GM21737 (cell line): ENCODE results near the gene ANK2.
A peak's percentile ranks its signal among the peaks of the same experiment; 100 is the strongest.

ENCODE experiments used
- ATAC-seq: cut with Tn5 transposase; IDR thresholded peaks from one replicate; pipeline ENCODE4 v1.9.1; 2021; ENCODE audit warnings: mild to moderate bottlenecking, moderate library complexity; ENCODE audit not compliant: unreplicated experiment

Gene ANK2

GRCh38 chr4:113383111-113383785 lies 333.8 kb downstream of the ANK2 start:
- ATAC-seq = no peak

DNA sequence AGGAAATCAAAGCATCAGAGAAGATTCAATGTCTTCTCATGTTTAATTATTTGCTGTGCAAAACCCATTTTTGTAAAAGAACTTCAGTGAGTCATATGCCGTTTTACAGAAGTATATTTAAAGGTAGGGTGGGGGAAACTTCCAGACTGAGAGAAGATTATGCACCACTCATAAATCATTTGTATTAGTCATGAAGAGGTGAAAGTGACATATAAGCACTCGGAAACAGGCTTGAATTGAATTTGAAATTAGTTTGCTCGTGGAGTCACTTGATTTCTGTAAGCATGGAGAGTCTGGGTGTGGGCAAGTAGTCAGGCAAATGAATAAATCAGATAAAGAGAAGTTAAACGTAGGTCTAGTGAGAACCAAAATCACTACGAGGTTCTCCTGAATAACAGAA lies 335.1 kb downstream of the ANK2 start:
- ATAC-seq = no peak

DNA sequence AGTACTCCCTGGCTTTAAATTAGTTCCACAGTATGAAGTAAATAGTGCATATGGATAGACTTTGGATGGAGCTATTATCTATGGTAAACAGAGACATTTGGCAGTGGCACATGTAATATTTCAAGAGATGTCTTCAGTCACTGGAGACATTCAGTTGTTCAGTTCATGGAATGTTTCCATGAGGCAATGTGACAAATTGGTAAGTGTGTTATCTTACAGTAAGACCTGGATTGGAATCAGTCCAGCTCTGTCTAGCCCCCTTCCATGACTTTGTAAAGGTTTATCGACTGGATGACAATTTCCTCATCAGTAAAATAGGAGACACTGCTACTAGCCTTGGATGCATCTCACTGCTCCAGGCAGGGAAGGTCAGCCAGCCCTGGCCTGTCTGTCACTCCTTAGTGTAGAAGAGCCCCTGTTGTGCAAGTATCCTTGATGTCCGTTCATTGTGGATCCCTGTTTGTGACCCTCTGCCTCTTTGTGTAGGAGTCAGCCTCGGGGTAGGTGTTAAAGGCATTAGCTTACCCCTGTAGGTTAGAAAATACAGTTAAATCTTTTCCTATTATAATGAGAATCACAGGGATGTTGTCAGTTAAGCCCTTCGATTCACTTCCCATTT lies 335.9 kb downstream of the ANK2 start:
- no peak for ATAC-seq

DNA sequence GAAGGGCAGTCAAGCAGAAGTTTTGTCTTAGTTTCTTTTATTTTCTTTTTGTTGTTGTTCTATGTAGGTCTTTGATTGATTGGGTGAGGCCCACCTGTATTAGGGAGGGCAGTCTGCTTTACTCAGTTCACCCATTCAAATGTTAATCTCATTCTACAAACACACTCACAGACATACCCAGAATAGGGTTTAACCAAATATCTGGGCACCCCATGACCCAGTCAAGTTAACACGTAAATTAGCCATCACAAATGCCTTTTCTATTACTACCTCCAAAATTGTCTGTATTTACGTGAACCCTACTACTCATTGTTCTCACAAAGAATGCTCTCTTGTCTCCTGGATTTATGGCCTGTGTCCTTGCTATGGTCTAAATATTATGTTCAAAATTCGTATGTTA lies 339.7 kb downstream of the ANK2 start:
- no peak for ATAC-seq

DNA sequence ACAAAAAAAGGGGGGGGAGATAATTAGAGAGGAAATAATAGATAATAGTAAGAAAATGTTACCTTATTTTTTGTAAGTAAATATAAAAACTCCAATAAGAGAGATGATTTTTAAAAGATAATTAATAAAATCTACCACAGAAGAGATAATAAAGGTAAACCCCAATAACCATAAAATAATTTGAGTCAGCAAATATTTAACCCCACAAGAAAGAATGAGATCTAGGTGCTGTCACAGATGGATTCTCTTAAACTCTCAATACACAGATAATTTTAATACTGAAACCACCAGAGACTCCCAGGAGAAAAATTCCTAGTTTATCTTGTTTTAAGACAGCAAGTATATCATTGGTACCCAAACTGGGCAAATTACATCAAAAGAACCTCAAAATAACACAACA lies 341.4 kb downstream of the ANK2 start:
- ATAC-seq = no peak

- no peak for ATAC-seq
Measured at GRCh38 chr4:113394108-113394729, 344.8 kb downstream of the ANK2 start.

DNA sequence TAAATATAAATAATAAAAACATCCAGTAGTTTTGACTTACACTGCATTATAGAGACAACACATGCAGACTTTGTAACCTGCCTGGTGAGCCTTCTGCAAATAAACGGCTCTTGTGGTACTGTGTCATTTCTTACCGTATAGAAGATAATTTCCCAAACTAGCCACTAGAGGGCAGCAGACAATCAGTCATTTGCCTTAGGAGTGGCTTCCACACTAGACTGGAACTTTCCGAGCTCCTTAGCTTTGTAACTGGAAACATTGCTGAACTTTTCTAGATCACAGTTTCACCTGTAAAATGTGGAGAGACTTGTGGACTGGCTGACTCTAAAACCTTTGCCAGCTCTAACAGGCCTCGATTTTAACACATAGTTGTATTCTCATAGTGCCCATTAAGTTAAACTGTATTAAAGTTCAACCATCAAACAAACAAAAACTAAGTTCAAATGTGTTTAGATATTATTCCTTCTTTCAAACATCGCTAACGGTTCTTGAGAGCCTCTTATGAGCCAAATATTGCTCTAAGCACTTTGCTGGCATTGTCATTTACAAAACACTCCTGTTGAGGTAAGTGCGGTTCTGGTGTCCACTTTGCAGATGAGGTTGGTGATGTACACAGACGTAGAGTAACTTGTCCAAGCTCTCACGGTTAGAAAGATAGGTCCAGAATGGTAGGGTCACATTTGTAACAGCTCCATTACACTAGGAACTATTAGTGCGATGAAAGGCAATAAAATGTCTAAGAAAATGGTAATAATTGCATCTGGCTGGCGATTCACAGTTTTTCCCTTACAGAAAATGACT lies 345.5 kb downstream of the ANK2 start:
- ATAC-seq = peak; percentile 97

DNA sequence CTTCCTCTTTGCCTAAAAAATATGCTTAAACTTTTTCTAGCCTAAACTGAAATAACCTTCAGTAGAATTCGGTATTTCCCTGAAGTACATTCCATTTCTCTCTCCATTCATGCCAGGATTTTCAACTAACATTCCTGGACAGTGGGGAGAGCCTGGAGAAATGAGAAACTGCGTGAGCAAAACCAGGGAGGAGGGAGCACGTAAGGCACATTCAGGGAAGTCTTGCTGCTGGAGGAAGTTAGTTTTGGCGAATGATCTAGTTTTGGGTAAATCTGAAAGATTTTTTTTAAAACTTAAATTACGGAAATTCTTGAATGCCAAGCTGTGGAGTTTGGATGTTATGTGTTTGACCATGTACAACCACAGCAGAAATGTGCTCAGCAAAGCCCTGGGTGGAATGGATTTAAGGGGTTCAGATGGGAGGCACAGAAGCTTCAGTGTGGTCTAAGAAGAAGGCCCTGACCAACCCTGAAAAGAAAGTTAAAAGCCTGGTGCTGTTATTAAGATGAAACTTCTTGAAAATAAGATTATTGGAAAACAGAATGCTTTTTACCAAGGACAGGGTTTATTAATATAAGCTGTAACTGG lies 347.8 kb downstream of the ANK2 start:
- no peak for ATAC-seq

- ATAC-seq = no peak
Measured at GRCh38 chr4:113398441-113399143, 349.1 kb downstream of the ANK2 start.

- no peak for ATAC-seq
Measured at GRCh38 chr4:113404167-113404571, 354.7 kb downstream of the ANK2 start.

DNA sequence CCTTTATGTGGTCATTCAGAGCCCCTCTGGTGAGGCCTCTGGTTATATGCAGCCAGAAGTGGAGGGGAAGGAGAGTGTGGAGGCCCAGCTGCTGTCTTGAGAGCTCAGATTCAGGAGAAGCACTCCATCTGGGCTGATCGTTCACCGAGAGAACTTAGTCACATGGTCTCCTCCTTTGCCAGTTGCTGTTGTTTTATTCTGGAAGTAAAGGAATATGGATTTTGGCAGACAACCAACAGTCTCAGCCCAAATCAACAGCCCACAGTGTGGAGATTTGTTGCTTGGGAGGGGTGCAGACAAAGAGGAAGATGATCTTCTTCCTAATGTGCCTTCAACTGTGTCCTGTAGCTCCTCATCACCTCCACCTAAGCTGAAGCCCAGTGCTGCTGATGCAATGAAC lies 355.4 kb downstream of the ANK2 start:
- no peak for ATAC-seq

DNA sequence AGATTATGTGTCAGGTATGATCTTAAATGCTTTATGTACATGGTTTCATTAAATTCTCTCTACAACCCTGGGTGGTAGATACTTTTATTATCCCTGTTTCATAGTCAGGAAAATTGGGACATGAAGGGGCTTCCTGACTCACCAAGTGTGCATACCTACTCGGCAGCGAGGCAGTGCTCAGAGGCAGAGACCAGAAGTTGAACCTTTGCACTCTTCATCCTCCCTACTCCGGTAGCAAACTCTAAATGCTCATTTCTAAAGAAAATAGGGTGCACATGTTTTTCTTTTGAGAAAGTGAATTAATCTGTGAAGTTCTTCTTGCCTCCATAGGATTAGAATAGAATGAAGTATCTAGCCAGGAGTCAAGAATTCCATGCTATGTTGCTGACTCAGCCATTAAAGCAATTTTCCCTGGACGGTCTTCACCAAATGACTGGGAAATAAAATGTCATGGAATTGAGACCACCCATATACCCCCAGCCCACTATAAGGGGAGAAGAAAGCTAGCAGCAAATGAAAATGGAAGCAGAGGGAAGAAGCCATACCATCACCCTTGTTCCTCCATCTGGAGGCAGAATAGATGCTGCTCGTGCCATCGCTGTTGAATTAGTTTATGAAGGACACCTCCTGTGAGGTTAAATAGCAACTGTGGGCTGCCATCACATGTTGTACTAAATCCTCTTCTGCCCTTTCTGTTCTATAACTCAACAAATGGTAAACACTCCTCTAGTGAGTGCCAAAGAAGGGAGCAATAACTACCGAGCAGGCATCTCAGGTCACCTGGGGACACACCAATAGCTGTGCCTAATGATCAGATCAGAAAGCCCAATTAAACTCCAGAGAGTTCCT lies 356.6 kb downstream of the ANK2 start:
- no peak for ATAC-seq

- ATAC-seq = no peak
Measured at GRCh38 chr4:113406723-113407016, 357.2 kb downstream of the ANK2 start.

- ATAC-seq = no peak
Measured at GRCh38 chr4:113407409-113407808, 358.0 kb downstream of the ANK2 start.

DNA sequence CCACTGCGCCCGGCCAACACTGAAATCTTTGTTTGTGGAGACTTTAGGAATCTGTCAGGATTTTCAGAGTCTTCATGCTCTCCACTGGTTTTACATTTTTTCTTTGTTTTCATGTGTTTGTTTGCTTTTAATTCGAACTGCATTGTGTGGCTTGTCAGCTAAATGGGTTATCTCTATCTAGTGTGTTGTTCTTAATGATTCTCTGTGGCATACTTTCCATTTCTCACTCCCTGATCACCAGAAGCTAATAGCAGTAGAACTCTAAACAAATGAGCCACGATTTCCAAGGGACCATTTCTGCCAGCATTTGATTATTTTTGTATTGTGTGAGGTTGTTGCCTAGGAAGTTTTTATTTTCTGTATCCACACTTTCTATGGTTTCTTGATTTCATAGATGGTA lies 359.7 kb downstream of the ANK2 start:
- ATAC-seq = no peak

DNA sequence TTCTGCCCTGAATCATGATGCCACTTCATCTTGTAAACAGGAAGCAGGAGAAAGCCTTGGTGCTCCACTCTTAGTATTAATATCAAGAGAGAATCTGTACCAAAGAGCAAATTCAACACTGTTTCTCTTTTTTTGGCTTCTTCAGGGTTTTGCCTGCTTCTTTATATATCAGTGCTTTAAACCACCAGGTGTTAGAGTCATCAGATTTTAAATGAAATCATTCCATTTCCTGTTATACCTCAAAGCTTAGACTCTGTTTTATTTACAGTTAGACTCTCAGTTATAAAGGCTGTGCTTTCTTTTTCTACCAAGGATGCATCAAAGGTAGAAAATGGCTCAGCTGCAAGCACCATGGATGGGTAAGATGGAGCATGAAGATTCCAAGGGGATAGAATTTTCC lies 361.2 kb downstream of the ANK2 start:
- ATAC-seq = no peak

GRCh38 chr4:113411496-113411938 lies 362.1 kb downstream of the ANK2 start:
- ATAC-seq = no peak

DNA sequence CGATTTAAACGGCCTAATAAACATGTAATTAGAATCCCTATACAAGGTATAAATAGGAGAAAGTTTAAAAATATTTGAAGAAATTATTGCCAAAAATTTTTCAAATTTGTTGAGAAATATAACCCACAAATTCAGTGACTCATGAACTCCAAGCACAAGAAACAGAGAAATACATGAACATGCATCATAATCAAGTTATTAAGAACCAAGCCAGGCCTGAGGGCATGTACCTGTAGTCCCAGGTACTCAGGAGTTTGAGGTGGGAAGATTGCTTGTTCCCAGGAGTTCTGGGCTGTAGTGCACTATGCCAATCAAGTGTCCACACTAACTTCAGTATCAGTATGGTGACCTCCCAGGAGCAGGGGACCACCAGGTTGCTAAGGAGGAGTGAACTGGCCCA lies 370.2 kb downstream of the ANK2 start:
- ATAC-seq = no peak

DNA sequence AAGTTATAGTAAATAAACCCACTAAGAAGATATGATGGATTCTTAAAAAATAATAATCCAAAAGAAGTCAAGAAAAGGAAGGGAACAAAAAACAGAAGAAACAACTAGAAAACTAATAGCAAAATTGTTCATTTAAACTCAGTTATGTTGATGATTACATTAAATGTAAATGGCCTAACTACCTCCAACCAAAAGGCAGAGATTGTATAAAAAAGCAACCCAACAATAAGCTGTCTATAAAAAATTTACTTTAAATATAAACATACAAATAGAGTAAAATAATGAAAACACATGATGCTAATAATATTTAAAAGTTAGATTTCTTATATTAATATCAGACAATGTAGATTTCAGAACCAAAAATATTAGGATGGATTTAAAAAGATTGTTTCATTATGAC lies 371.5 kb downstream of the ANK2 start:
- ATAC-seq = no peak

DNA sequence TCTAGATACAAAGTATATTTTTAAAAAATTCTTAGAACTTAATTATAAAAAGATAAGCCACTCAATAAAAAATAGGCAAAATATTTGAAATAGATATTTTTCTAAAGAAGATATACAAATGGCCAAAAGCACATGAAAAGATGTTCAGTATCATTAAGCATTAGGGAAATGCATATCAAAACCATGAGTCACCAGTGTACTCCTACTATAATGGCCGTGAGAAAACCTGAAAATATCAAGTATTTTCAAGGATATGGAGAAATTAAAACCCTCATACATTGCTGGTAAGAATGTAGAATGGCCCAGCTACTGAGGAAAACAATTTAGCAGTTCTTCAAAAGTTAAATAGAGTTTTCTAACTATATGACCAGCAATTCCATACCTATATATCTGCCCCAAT lies 374.2 kb downstream of the ANK2 start:
- no peak for ATAC-seq
